Upper lobe of left lung (tissue), 4 donors: ENCODE data around the gene PWWP2A.

ENCODE experiments used
- CTCF ChIP-seq, 6 experiments: fragments of 450-650 bp in 4 of 6; fragments of 200-600 bp in 2 of 6; sonication (generic) in 2 of 6; IDR thresholded peaks; one replicate each; pipeline ENCODE4 v1.5.1; 2016 to 2019; ENCODE audit warnings: antibody characterized with exemption in 6 of 6
- EP300 ChIP-seq, 4 donors: sonication (generic); formaldehyde crosslinking; IDR thresholded peaks; one replicate each; pipeline ENCODE4 v1.5.1; 2017; ENCODE audit warnings: antibody characterized with exemption in 4 of 4, control low read depth in 2 of 4
- POLR2A ChIP-seq, 4 donors: fragments of 450-650 bp; IDR thresholded peaks; one replicate each; pipeline ENCODE4 v1.5.1; 2016 to 2017; ENCODE audit warnings: antibody characterized with exemption in 4 of 4, mild to moderate bottlenecking in 2 of 4
- POLR2AphosphoS5 ChIP-seq, 2 donors: sonication (generic); formaldehyde crosslinking; IDR thresholded peaks; one replicate each; pipeline ENCODE4 v1.5.1; 2017; ENCODE audit warnings: antibody characterized with exemption in 2 of 2

GRCh38 chr5:160061770-160062169, 57.5 kb downstream of the PWWP2A start:
- TF ChIP-seq CTCF (IDR thresholded peaks at IDR 0.05) (no peak), POLR2A (IDR thresholded peaks at IDR 0.05) (no peak), EP300 (IDR thresholded peaks at IDR 0.05) (no peak), POLR2AphosphoS5 (IDR thresholded peaks at IDR 0.05) (no peak)
